Activated CD8-positive, alpha-beta T cell treated with anti-CD3 and anti-CD28 coated beads for 36 hours (primary cell): ENCODE data around the gene RADIL. TPM values are rescaled to one million over a fixed set of nuclear protein-coding genes. Genes with fewer than 3 reads are reported as not detected.

ENCODE experiments used
- ATAC-seq: fragments of 200-7000 bp; cut with Tn5 transposase; one replicate; pipeline ENCODE4 v1.10.0; 2021; ENCODE audit warnings: mild to moderate bottlenecking, moderate library complexity
- CTCF ChIA-PET: fragments of 350-600 bp; sonication (Branson Sonifier 250); formaldehyde crosslinking; loops from one replicate; lab custom pipeline; 2021; ENCODE audit warnings: antibody characterized with exemption; lab: Charles Lee
- POLR2A ChIA-PET: fragments of 350-600 bp; sonication (Branson Sonifier 250); formaldehyde crosslinking; loops from one replicate; lab custom pipeline; 2021; ENCODE audit warnings: antibody characterized with exemption; lab: Charles Lee
- DNase-seq: peaks from one replicate; pipeline ENCODE4 v3.0.0-alpha.2; 2020
- H3K27ac Mint-ChIP-seq: one replicate; pipeline ENCODE4 v1.8.0; 2021; ENCODE audit warnings: mild to moderate bottlenecking, mixed read lengths
- H3K27me3 Mint-ChIP-seq: one replicate; pipeline ENCODE4 v1.8.0; 2021; ENCODE audit warnings: mixed read lengths
- H3K36me3 Mint-ChIP-seq: one replicate; pipeline ENCODE4 v1.8.0; 2021; ENCODE audit warnings: low read depth, mixed read lengths
- H3K4me1 Mint-ChIP-seq: one replicate; pipeline ENCODE4 v1.8.0; 2021; ENCODE audit warnings: low read depth, mixed read lengths
- H3K4me3 Mint-ChIP-seq: one replicate; pipeline ENCODE4 v1.8.0; 2021; ENCODE audit warnings: mild to moderate bottlenecking, moderate library complexity, mixed read lengths
- H3K9me3 Mint-ChIP-seq: one replicate; pipeline ENCODE4 v1.8.0; 2021; ENCODE audit warnings: mixed read lengths
- CTCF ChIP-seq: fragments of 200-600 bp; IDR thresholded peaks from one replicate; pipeline ENCODE4 v1.8.0; 2022; ENCODE audit warnings: antibody characterized with exemption, mild to moderate bottlenecking
- intact Hi-C: fragments of 100-400 bp; cut with micrococcal nuclease; formaldehyde crosslinking; loops from one replicate; pipeline ENCODE4 v1.10.0; 2022
- microRNA-seq: library from miRNA; unstranded; fragments of <30 nt; microRNA quantifications from one replicate; pipeline ENCODE4 v1.2.0, GENCODE V29; 2022; ENCODE audit warnings: borderline microRNAs expressed, borderline replicate concordance
- total RNA-seq, 2 experiments: library from RNA; stranded (reverse); gene quantifications; one replicate each; pipeline ENCODE4 v1.2.3, GENCODE V29; 2021

RADIL gene
- total RNA-seq, 2 experiments from 2014 or later, result 0.65 to 0.77 TPM

DNA sequence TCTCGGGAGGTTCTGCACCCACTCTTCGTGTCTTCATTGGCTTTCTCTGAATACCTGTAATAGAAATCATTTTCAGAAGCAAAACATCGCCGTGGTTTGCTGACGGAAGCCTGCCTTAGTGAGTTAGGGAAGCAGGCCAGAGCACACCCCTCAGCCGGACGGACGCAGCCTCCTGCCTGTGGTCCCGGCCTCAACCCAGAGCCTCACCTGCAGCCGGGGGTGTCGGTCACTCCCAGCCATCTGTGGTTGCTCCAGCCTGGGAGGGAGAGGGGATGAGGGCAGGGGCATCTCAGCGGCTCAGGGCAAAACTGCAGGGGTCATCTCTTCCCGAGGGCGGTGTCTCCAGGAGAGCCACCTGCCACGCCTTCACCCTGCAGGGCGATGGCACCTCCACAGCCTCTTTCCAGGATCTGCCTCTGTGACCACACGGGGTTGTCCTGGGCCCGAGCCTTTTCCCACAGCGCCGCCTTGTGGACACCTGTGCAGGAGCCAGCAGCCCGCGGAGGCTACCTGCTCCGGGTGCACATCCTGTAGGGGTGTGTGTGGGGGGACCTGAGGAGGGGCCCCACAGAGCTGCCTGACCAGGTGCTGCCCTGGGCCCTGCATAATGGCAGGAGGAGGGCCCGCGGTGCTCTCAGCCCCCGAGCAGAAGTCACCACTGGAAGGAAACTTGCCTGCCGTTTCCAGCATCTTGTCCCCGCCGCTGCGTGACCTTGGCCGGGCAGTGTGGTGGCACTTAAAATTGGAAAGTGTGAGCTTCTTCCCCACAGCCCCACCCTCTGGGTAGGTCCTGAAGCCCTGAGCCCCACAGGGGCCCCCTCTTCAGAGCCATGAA is 129.7 kb downstream of the RADIL start:
- intact Hi-C loops, result loop anchor here (1.0 kb wide), 1 partner anchor 143 kb away; no protein-coding TSS in a partner anchor
- H3K4me1 Mint-ChIP-seq, result peaks cover 17% of the 10 kb centered on the region
- peak; percentile 93 for TF ChIP-seq CTCF
- ATAC-seq (peak; percentile 98), DNase-seq (peak; percentile 88)
- H3K36me3 Mint-ChIP-seq, result peaks cover 17% of the 10 kb centered on the region
- no peak overlapping the region for H3K4me3 Mint-ChIP-seq
- CTCF ChIA-PET, result interaction anchor here (0.5 to 1.4 kb wide), 6 partner anchors 16 to 331 kb away, joined by 3 to 4 read pairs (median 3); no protein-coding TSS in a partner anchor
- no peaks in the 10 kb centered on the region for H3K27me3 Mint-ChIP-seq
- no peaks in the 10 kb centered on the region for H3K9me3 Mint-ChIP-seq
- POLR2A ChIA-PET, result interaction anchor here (1.0 to 1.4 kb wide), 2 partner anchors 21 to 27 kb away, joined by 3 read pairs; no protein-coding TSS in a partner anchor
- no peak overlapping the region for H3K27ac Mint-ChIP-seq

GRCh38 chr7:4751398-4751947 is 132.0 kb downstream of the RADIL start:
- ChIA-PET CTCF (interaction anchor here (0.9 to 1.3 kb wide), 3 partner anchors 24 to 58 kb away, joined by 3 read pairs; partner anchors contain the start of gene AP5Z1), POLR2A (no interaction called here)
- ATAC-seq (no peak), DNase-seq (no peak)
- intact Hi-C loops, result no loop called here
- H3K9me3 Mint-ChIP-seq, result no peaks in the 10 kb centered on the region
- no peak overlapping the region for H3K27ac Mint-ChIP-seq
- peaks cover 38% of the 10 kb centered on the region for H3K4me1 Mint-ChIP-seq
- no peak for TF ChIP-seq CTCF
- H3K4me3 Mint-ChIP-seq, result no peak overlapping the region
- H3K27me3 Mint-ChIP-seq, result no peaks in the 10 kb centered on the region
- H3K36me3 Mint-ChIP-seq, result peaks cover 35% of the 10 kb centered on the region

- TF ChIP-seq CTCF, result no peak
- H3K27me3 Mint-ChIP-seq, result no peaks in the 10 kb centered on the region
- H3K9me3 Mint-ChIP-seq, result no peaks in the 10 kb centered on the region
- intact Hi-C loops, result loop anchor here (5.0 kb wide), 1 partner anchor 67 kb away; the partner anchor contains the start of gene FOXK1
- H3K27ac Mint-ChIP-seq, result no peak overlapping the region
- H3K4me3 Mint-ChIP-seq, result no peak overlapping the region
- ATAC-seq (no peak), DNase-seq (no peak)
- peaks cover 38% of the 10 kb centered on the region for H3K36me3 Mint-ChIP-seq
- ChIA-PET CTCF (no interaction called here), POLR2A (no interaction called here)
- H3K4me1 Mint-ChIP-seq, result peaks cover 52% of the 10 kb centered on the region
These were observed 133.7 kb downstream of the RADIL start for GRCh38 chr7:4749798-4750197.

GRCh38 chr7:4749363-4749762 is 134.2 kb downstream of the RADIL start:
- TF ChIP-seq CTCF, result no peak
- H3K4me1 Mint-ChIP-seq, result peaks cover 56% of the 10 kb centered on the region
- POLR2A ChIA-PET, result no interaction called here

More at GRCh38 chr7:4749363-4749762, 134.2 kb downstream of the RADIL start:
- Mint-ChIP-seq H3K27ac (no peak overlapping the region), H3K36me3 (peaks cover 36% of the 10 kb centered on the region), H3K4me3 (no peak overlapping the region), H3K27me3 (no peaks in the 10 kb centered on the region), H3K9me3 (no peaks in the 10 kb centered on the region)
- ATAC-seq, result no peak
- intact Hi-C loops, result loop anchor here (5.0 kb wide), 1 partner anchor 67 kb away; the partner anchor contains the start of gene FOXK1
- CTCF ChIA-PET, result no interaction called here
- no peak for DNase-seq

Small RNA genes lying within 50 kb of the gene (microRNA-seq; reads per million reads assigned to microRNA genes)
- gene MIR4656, result not detected

Other genes starting within 250 kb of the RADIL start
- 10 to 100 TPM; 38.5 to 39.6 TPM for gene FOXK1, start 201.4 kb downstream of the RADIL start, total RNA-seq
- gene AP5Z1, start 108.1 kb downstream of the RADIL start, total RNA-seq, result 10 to 100 TPM; 21.2 to 21.3 TPM
- gene PAPOLB, start 21.7 kb downstream of the RADIL start, total RNA-seq, result not detected
- gene MMD2, start 75.5 kb upstream of the RADIL start, total RNA-seq, result not detected
- 10 to 100 TPM; 15.4 to 17.1 TPM for gene RBAK, start 162.1 kb upstream of the RADIL start, total RNA-seq